Cortex of kidney (tissue), 1 donor: ENCODE measurements around the gene ENTREP3.
"Not testable (repeated sequence)": the region's sequence is repeated elsewhere in the genome, so short reads cannot be mapped to it uniquely, and the experiment has no call there.

Experiments used
- DNase-seq: peaks from one replicate; lab custom pipeline; 2025; lab: John Stamatoyannopoulos, UW

ENTREP3 gene

DNA sequence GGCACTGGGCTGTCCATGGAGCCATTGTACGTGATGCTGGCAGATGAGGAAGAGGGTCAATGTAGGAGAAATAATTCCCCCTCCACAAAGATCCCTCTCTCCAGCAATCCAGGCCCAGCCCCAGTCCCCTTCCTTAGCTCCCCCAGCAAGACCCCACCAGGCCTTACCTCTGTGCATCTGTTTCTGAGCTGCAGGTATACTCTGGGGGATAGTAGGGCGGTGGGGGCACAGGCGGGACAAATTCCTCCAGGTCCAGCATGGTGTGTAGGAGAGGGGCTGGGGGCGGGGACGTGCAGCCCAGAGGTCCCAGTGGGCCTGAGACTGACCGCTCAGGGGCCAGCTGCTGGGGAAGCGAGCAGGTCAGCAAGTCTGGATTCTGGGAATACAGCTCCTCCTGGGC, 3.7 kb downstream of the ENTREP3 start:
- DNase-seq = no peak

DNA sequence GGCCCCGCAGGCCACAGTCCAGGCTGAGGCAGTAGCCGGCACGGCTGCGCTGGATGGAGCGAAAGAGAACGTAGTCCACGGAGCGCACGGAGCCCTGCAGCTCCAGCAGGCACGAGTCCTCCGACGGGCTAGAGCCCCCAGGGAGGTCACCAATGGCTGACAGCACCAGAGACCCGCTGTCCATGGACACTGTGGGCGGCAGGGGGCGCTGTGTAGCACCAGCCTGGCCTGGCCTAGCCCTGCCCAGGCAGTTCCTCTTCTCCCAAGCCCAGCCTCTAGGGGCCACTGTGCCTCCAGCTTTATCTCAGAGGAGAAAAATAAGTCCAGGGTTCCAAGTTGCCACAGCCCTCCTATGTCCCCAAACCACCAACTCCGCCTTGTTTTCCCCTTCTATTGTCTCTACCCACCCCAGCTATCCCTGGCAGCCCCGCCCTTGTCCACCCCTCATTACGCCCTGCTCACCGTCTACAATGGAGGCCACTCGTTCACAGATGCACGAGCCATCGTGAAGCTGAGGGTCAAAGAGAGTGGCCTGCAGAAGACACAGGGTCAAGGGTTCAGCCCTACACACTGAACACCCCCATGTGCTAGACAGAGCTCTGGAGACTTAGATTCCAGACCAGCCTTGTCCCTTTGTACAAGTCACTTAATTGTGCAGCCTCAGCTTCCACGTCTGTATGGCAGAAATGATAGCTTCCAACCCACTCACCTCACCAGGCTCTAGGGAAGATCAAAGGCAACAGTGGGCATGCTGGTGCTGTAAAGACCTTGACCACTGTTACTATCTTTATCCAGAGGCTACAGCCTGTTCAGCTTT, 4.4 kb downstream of the ENTREP3 start:
- no peak for DNase-seq

DNA sequence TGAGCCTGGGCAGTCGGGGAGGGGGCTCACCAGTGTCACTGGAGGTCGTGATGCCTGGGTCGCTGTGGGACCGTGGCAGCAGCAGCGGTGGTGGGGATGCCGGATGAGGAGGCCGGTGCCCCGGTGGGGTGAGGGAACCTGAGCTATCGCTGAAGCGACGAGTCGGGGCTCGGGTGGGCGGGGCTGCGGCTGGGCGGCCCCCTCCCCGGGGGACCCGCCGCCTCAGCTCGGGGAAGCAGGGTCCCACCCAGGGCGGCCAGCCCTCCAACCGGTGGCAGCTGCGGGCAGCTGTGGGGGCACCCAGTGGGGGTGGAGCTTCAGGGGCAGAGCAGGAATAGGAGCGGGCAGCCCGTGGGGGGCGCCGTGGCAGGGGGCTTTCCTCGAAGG, 5.0 kb downstream of the ENTREP3 start:
- DNase-seq = no peak

DNA sequence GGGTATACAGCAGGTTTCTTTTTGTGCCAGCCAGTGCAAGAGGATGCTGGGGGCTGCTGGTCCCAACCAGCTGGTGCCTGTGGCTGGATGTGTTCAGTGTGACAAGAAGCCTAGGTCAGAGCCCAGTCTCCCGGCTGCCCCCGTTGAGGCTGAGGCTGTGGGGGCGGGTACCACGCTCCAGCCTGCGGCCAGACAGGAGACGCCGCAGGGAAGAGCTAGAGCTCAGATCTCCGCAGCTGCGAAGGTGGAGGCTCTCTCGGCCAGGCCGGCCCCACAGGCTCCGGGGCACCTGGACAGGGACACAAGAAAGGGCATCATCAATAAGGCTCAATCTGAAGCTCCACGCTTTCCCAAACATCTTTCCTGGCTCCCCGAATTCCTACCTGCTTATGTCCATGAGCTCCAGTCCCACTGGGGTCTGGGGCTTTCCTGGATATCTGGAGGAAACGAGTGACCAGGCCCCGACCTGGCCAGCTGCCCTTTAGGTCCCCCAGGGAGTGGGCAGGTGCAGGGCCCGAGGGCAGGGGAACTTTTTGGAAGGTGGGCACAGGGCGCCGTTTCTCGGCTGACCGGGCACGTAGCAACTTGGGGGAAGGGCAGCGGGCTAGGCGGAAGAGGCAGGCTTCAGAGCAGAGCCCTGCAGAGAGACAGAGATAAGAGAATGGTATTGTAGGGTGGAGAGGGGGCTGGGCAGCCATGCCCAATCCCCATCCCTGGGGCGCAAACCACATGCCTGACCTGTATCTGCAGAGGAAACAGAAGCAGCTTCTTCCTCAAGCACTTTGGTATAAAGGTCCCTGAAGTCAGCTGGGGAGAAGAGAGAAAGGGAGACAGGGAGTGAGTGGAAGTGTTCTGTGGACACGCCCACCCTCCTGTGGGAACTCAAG, 7.4 kb downstream of the ENTREP3 start:
- no peak for DNase-seq

DNA sequence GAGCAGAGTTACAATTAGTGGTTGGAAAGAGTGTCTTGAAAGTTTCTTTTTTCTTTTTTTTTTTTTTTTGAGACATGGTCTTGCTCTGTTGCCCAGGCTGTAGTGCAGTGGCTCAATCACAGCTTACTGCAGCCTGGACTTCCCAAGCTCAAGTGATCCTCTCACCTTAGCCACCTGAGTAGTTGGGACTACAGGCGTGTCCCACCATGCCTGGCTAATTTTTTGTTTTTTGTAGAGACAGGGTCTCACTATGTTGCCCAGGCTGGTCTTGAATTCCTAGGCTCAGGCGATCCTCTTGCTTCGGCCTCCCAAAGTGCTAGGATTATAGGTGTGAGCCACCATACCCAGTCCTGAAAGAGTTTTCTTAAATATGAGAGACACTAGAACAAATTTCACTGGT, 8.5 kb downstream of the ENTREP3 start:
- DNase-seq = not testable (repeated sequence)

DNA sequence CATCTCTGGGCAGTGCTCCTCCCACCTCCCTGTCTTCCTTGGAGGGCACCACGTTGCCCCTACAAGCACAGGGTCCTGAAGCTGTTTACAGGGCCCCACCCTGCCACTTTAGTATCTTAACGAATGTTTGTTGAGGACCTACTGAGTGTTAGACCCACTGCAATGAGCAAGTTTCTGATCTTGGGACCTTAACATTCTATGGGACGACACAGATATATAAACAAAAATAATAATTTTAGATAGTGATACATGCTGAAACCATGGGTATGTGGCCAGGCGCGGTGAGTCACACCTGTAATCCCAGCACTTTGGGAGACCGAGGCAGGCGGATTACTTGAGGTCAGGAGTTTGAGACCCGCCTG, 10.1 kb downstream of the ENTREP3 start:
- DNase-seq = no peak

DNA sequence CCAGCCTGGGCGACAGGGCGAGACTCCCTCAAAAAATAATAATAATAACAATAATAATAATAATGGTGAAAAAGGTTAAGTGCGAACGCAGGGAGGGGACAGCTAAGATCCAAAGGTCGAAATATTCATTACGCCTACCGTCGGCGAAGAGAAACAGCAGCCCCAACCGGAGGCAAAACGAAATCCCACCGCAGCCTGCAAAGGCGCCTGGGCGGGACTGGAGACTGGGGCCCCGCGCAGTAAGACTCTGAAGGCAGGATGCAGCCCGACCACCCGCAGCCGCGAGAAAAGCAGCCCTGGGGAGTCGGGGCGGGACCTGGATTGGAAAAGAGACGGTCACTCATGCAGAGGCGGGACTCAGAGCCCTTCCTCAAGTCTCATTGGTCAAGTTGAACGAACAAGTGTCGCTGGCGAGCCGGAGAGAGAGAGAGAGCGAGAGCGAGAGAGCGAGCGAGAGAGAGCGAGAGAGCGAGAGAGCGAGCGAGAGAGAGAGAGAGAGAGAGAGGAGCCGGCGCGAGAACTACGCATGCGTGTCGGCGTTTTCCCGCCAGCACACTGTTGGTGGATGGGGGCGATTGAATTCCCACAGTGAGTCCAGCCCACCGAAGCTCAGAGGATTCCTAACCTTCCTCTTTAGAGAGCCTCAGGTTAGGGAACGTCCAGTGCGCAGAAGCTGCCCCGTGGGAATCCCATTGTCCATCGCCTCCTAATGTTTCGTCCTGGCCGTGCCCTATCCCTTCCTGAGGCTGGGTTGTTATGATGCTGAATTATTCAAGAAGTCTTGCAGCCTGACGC, 10.7 kb downstream of the ENTREP3 start:
- no peak for DNase-seq

DNA sequence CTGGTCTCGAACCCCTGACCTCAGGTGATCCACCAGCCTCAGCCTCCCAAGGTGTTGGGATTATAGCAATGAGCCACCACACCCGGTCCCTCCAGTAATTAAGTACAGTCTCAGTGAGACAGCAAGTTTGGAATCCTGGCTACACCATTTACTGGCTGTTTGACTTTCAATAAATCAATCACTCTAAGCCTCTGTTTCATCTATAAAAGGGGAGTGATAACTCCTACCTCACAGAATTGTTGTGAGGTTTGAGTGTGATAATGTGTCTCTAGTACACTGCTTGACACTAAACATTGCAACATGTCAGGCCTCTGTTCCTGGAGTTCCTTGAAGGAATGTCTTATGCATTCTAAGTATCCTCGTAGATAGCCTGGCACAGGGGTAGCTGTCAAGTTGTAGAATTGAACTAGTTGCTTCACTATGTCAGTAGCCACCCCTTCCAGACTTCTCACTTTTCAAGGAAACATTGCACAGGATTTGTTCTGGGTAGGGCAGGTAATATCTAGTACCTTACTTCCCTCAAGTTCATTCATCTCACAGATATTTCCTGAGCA, 12.4 kb downstream of the ENTREP3 start:
- DNase-seq = no peak

DNA sequence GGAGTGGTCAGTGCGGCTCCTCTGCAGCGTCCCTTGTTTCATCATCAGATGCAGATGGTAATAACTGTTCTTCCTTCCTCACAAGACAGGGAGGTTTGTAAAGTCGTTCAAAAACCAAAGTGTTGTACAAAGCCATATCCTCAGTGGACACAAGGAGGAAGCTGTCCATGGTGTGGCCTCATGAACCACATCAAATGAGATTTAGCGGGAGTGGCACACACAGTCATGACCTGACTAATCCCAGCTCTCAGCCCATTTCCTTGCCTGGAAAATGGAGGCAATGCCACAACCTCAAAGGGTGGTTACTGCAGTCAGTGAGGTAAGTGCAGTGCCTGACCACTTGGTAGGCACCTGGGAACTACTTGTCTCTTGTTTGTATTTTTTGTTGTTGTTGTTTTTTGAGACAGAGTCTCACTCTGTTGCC, 13.4 kb downstream of the ENTREP3 start:
- no peak for DNase-seq

DNA sequence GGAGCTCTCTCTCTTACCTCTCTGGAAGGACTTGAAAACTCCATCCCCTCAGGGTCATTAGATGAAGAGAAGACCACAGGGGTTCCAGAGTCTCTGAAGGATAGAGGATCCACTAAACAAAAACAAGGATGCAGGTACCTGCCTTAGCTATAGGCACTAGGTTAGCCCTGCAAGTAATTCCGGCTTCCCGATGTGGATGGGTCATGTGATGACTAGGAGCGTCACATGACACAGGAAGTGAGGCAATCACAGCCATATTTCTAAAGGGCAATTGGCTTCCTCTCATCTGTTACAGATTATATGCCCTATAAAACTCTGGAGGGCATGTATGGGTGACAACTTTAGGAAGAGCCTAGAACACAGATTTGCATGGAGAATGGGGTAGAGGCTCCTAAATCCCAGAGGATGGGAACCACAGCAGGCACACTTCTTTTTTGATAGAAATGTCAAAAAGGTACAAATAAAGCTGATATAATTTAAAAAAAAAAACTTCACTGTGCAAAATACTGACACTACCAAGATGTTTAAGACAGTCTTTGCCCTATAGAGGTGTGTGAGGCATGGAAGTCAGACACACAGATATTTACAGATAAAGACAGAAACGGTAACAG, 14.1 kb downstream of the ENTREP3 start:
- DNase-seq = no peak

DNA sequence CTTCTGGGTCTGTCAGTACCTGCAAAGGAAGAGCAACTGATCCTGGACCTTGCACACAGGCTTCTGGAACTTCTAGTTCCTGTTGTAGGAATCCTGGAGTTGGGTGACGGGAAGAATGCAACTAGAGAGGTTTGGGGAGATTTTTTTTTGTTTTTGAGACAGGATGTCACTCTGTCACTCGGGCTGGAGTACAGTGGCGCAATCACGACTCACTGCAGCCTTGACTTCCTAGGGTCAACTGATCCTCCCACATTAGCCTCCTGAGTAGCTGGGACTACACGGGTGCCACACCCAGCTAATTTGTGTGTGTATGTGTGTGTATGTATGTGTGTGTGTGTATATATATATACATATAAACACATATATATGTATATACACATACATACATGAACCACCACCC, 18.8 kb downstream of the ENTREP3 start:
- no peak for DNase-seq

DNA sequence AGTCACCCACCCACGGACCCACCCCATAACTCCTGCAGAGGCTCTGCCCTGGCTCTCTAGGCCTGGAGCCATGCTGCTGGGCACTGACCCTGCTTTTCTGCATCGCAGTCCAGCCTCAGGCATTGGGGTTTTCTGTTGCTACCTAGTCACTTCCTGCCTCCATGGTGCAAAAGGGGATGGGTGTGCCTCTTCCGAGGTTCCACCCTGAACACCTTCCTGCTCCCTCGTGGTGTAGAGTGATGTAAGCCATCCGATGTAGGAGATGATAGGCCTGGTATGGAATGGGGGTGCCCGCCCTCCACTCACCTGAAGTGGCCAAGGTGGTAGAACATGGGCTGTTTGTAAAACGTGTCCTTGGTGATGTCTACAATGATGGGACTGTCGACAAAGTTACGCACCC, 19.9 kb downstream of the ENTREP3 start:
- not testable (repeated sequence) for DNase-seq

DNA sequence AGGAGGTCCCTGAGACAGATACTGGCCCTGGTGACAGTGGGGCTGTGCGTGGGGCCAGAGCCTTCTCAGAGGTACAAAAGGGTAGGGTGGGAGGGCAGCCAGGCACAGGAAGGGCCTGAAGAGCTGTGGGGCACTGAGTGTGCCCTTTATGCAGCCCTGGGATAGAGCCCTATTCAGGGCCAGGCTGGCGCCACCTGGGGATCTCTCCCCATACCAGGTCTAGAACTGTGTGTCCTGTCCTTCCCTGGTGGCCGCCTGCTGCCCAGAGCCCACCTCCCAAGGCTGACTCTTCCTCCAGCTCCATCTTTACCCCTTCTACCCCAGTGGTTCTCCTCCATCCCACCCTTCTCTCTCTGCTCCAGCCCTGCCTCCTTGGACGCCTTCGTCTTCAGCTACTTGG, 21.8 kb downstream of the ENTREP3 start:
- not testable (repeated sequence) for DNase-seq

DNA sequence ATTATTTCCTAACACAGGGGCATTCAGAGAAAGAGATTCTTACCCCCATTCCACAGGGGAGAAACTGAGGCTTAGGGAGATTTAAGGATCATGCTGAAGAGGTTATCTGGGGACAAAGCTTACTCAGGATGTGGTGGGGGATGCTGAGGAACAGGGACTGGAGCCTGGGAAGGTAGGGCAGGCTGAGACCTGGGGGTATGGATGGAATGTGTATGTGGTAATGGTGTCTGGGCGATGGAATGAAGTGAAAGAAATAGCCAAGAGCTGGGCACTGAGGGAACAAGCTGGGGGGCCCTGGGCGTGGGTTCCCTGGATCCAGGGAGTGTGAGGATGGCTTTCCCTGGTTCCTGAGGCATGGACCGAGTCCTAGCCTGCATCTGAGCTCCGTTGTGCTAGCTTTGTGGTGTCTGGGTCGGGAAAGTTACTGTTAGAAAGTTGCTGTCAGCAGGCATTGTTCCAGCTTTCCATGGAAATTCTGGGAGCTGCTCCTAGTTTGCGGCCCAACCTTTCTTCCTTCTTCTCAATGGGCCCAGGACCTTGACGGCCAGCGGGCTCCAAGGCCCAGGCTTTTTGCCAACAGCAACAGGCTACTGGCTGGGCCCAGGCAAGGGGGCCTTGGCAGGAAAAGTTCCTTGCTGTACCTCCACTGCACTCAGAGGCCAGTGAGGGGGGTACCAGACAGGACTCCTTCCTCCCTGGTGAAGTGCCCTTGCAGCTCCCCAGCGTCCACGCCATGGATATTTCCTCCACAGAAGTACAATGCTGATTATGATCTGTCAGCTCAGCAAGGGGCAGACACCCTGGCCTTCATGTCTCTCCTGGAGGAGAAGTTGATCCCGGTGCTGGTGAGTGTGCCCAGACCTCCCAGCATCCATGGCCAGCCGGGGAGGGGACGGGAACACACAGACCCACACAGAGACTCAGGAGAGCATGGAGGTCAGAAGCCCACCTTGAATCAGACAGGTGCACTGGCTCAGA, 23.0 kb downstream of the ENTREP3 start:
- not testable (repeated sequence) for DNase-seq

DNA sequence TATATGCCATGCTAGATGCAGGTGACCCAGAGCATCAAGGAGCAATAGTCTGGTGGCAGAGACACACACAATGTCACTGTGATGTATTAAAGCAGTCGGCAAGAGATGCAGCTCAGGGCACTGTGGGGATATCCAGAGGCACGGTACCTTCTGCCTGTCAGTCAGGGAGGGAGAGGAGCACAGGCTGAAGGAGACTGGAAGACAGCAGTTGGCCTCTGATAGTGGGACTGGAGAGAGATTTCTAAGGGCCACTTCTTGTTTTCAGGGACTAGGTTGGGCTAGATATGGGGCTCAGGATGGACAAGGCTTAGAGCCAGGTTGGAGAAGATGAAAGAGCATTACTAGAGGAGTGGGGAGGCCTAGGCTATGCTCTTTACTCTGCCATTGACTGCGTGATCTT, 24.0 kb downstream of the ENTREP3 start:
- not testable (repeated sequence) for DNase-seq

DNA sequence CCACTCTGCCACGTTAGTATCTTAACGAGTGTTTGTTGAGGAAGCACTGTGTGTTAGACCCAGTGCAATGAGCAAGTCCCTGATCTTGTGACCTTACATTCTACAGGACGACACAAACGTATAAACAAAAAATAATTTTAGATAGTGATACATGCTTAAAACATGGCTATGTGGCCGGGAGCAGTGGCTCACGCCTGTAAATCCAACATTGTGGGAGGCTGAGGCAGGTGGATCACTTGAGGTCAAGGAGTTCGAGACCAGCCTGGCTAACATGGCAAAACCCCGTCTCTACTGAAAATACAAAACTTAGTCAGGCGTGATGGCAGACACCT, 27.2 kb downstream of the ENTREP3 start:
- DNase-seq = no peak

DNA sequence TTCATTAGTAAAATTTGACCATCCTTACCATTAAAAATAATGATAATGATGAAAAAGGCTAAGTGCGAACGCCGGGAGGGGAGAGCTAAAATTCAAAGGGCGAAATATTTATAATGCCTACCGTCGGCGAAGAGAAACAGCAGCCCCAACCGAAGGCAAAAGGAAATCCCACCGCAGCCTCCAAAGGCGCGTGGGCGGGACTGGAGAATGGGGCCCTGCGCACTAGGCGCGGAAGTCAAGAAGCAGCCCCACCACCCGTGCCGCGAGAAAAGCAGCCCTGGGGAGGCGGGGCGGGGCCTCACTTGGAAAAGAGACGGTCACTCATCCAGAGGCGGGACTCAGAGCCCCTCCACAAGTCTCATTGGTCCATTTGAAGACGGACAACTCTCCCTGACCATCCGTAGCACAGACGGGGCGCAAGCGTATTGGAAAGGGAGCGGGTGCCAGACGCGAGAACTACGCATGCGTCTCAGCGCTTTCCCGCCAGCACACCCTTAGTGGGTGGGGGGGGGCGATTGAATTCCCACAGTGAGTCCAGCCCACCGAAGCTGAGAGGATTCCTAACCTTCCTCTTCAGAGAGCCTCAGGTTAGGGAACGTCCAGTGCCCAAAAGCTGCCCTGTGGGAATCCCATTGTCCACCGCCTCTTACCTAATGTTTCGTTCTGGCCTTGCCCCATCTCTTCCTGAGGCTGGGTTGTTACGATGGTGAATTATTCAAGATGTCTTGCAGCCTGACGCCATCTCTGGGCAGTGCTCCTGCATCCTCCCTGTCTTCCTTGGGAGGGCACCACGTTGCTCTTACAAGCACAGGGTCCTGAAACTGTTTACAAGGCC, 27.8 kb downstream of the ENTREP3 start:
- DNase-seq = peak; percentile 45

DNA sequence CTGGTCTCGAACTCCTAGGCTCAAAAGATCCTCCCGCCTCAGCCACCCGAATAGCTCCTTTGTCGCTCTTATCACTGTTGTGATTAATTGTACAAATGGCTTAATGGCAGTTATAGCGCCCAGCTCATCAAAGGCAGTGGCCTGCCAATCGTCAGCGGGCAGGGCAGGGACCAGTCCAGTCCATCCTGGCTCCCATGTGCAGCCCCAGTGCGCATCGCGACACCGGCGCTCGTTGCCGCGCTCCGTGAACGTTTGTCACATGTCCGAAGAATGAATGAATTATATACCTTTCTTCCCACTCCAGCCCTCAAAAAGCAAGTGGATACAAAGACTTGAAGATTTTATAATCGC, 28.4 kb downstream of the ENTREP3 start:
- DNase-seq = no peak

DNA sequence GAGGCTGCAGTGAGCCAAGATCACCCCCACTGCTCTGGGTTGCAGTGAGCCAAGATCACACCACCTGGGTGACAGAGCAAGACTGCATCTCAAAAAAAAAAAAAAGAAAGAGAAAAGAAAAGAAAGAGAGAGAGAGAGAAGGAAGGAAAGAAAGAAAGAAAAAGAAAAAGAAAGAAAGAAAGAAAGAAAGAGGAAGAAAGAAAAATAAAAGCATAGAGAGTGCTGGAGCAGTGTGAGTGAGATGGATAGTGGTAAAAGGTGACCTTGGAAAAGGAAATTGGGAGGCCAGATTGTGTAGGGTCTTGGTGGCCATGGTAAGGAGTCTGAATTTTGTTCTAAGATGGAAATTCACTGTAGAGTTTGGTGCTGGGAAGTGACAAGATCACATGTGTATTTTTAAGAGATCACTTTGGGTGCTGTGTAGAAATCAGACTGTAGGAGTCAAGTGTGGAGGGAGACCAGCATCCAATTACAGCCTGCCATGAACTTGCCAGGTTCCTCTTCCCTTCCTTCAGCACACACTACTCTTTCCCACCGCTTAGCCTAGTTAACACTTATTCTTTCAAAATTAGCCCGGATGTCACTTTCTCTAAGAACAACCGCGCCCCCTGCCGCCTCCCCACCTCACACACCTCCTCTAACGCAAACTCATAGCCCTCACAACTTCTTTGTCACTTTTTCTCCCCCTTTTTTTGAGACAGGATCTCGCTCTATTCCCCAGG, 28.9 kb downstream of the ENTREP3 start:
- DNase-seq = no peak
